SK-N-SH (cell line): ENCODE data around the gene CCS. TPM values are rescaled to one million over a fixed set of nuclear protein-coding genes. Genes with fewer than 3 reads are reported as not detected.

Source experiments
- CTCF ChIA-PET: fragments of 300-600, 350-600 bp; formaldehyde crosslinking; extraction: SDS; loops from one replicate; lab custom pipeline; 2021; lab: Yijun Ruan, JAX
- POLR2A ChIA-PET: fragments of 350-600 bp; sonication (Branson Sonifier 250); formaldehyde crosslinking; extraction: SDS; loops from one replicate; lab custom pipeline; 2020; ENCODE audit warnings: antibody characterized with exemption, inconsistent platforms; lab: Yijun Ruan, JAX
- DNase-seq: peaks from one replicate; pipeline ENCODE4 v3.0.0; 2012
- H2AFZ ChIP-seq: fragments of 200-600 bp; sonication (generic); 2 replicates; pipeline ENCODE4 v1.8.1; 2016; ENCODE audit warnings: antibody characterized with exemption, mild to moderate bottlenecking, low read depth
- H3F3A ChIP-seq: fragments of 200-600 bp; sonication (generic); replicated peaks from 2 replicates; pipeline ENCODE3; 2016; ENCODE audit warnings: antibody characterized with exemption, mild to moderate bottlenecking; ENCODE audit not compliant: insufficient read depth
- H3K27ac ChIP-seq, 2 experiments: fragments of 200-500 bp in 1 of 2; fragments of 200-600 bp in 1 of 2; sonication (Bioruptor generic) in 1 of 2; sonication (generic), shearing (Covaris generic) in 1 of 2; 2 replicates each; pipeline versions ENCODE4 v1.5.1 to v1.6.1; 2014 to 2016; ENCODE audit warnings: low read depth in 2 of 2, inconsistent platforms in 1 of 2, low read length in 1 of 2, mild to moderate bottlenecking in 1 of 2, mixed read lengths in 1 of 2
- H3K27me3 ChIP-seq: fragments of 200-600 bp; sonication (generic), shearing (Covaris generic); 2 replicates; pipeline ENCODE4 v1.6.1; 2016; ENCODE audit warnings: mixed run types; ENCODE audit not compliant: insufficient read depth
- H3K36me3 ChIP-seq, 2 experiments: fragments of 200-500 bp in 1 of 2; fragments of 200-600 bp in 1 of 2; sonication (Bioruptor generic) in 1 of 2; sonication (generic) in 1 of 2; replicated peaks in 1 of 2; 2 replicates each; pipeline versions ENCODE3 to v1.5.1; 2014 to 2016; ENCODE audit warnings: low read length in 1 of 2, mild to moderate bottlenecking in 1 of 2; ENCODE audit not compliant: insufficient read depth in 2 of 2, control insufficient read depth in 1 of 2
- H3K4me1 ChIP-seq, 2 experiments: fragments of 200-500 bp in 1 of 2; fragments of 200-600 bp in 1 of 2; sonication (Bioruptor generic) in 1 of 2; sonication (generic), shearing (Covaris generic) in 1 of 2; 2 replicates each; pipeline versions ENCODE4 v1.5.1 to v1.6.1; 2014 to 2016; ENCODE audit warnings: low read depth in 1 of 2, low read length in 1 of 2, mixed run types in 1 of 2; ENCODE audit not compliant: insufficient read depth in 2 of 2, control insufficient read depth in 1 of 2
- H3K4me2 ChIP-seq: fragments of 200-600 bp; sonication (generic), shearing (Covaris generic); 2 replicates; pipeline ENCODE4 v1.6.1; 2017; ENCODE audit warnings: mixed run types
- H3K4me3 ChIP-seq, 2 experiments: fragments of 200-500 bp in 1 of 2; fragments of 200-600 bp in 1 of 2; sonication (Bioruptor generic) in 1 of 2; sonication (generic), shearing (Covaris generic) in 1 of 2; 2 replicates each; pipeline versions ENCODE4 v1.5.1 to v1.8.1; 2014 to 2016; ENCODE audit warnings: low read depth in 2 of 2, inconsistent platforms in 1 of 2, low read length in 1 of 2, mild to moderate bottlenecking in 1 of 2, mixed read lengths in 1 of 2, moderate library complexity in 1 of 2
- H3K79me2 ChIP-seq: fragments of 200-600 bp; sonication (generic); 2 replicates; pipeline ENCODE4 v1.8.1; 2017; ENCODE audit warnings: mild to moderate bottlenecking; ENCODE audit not compliant: insufficient read depth
- H3K9ac ChIP-seq: fragments of 200-600 bp; sonication (generic); 2 replicates; pipeline ENCODE4 v1.6.1; 2017; ENCODE audit warnings: mixed run types
- H3K9me2 ChIP-seq: fragments of 200-600 bp; sonication (generic); 2 replicates; pipeline ENCODE4 v1.6.1; 2017; ENCODE audit warnings: mixed run types
- H3K9me3 ChIP-seq: fragments of 200-600 bp; sonication (generic); 2 replicates; pipeline ENCODE4 v1.6.1; 2017; ENCODE audit warnings: mixed run types, mild to moderate bottlenecking, moderate library complexity
- H4K20me1 ChIP-seq: fragments of 200-600 bp; sonication (generic); 2 replicates; pipeline ENCODE4 v1.6.1; 2017; ENCODE audit warnings: mild to moderate bottlenecking, mixed run types; ENCODE audit not compliant: insufficient read depth
- CHD2 ChIP-seq: fragments of 150-350 bp; IDR thresholded peaks from 2 replicates; pipeline ENCODE4 v1.6.1; 2018; ENCODE audit warnings: low read length; ENCODE audit not compliant: partially characterized antibody
- EP300 ChIP-seq, 2 experiments: IDR thresholded peaks; 2 replicates each; pipeline versions ENCODE4 v1.4.0 to v1.6.1; 2012; ENCODE audit warnings: borderline replicate concordance in 1 of 2, low read depth in 1 of 2, low read length in 1 of 2
- EZH2phosphoT487 ChIP-seq: fragments of 200-600 bp; sonication (generic); IDR thresholded peaks from 2 replicates; pipeline ENCODE4 v1.6.1; 2017; ENCODE audit warnings: low read depth, mixed run types, mild to moderate bottlenecking, antibody characterized with exemption, moderate library complexity, borderline replicate concordance
- FOSL2 ChIP-seq: IDR thresholded peaks from 2 replicates; pipeline ENCODE4 v1.4.0; 2012; ENCODE audit warnings: low read depth, mild to moderate bottlenecking, moderate library complexity, borderline replicate concordance
- FOXJ3 ChIP-seq: sonication (generic); formaldehyde crosslinking; IDR thresholded peaks from 2 replicates; pipeline ENCODE4 v1.5.1; 2020; ENCODE audit warnings: mild to moderate bottlenecking, missing genetic modification reagents
- MEF2A ChIP-seq: IDR thresholded peaks from 2 replicates; pipeline ENCODE4 v1.4.0; 2012; ENCODE audit warnings: low read depth, borderline replicate concordance
- NRF1 ChIP-seq: IDR thresholded peaks from 2 replicates; pipeline ENCODE4 v1.6.1; 2012; ENCODE audit warnings: low read depth, mild to moderate bottlenecking, low read length
- RAD21 ChIP-seq: IDR thresholded peaks from 2 replicates; pipeline ENCODE4 v1.6.1; 2012; ENCODE audit warnings: mild to moderate bottlenecking, low read length
- RCOR1 ChIP-seq: fragments of 150-350 bp; IDR thresholded peaks from 2 replicates; pipeline ENCODE4 v1.6.1; 2017; ENCODE audit warnings: antibody characterized with exemption, low read length
- WGBS: methylation state at CpG from one replicate; pipeline ENCODE4 v1.1.6; 2017; ENCODE audit warnings: low lambda C conversion rate; 5-methylcytosine and 5-hydroxymethylcytosine counted together
- polyA plus RNA-seq, 3 experiments: library from polyadenylated mRNA; depleted of rRNA; stranded (reverse); fragments of >200 nt; gene quantifications; 2 replicates each; pipeline ENCODE4 v1.2.3, GENCODE V29; 2012
- TF ChIP-seq, protein P1 (sequence below): IDR thresholded peaks from 2 replicates; pipeline ENCODE4; 2012
- TF ChIP-seq, protein P2 (sequence below): IDR thresholded peaks from 2 replicates; pipeline ENCODE4 v1.4.0; 2012; ENCODE audit warnings: low read depth, borderline replicate concordance
- TF ChIP-seq, protein P3 (sequence below): IDR thresholded peaks from 2 replicates; pipeline ENCODE4 v1.6.1; 2012; ENCODE audit warnings: mild to moderate bottlenecking, low read depth, low read length, moderate library complexity
- TF ChIP-seq, protein P4 (sequence below): fragments of 150-350 bp; IDR thresholded peaks from 2 replicates; pipeline ENCODE4 v1.6.1; 2017; ENCODE audit warnings: antibody characterized with exemption, low read length, low read depth, borderline replicate concordance
- TF ChIP-seq, protein P5 (sequence below): fragments of 150-350 bp; IDR thresholded peaks from 2 replicates; pipeline ENCODE4 v1.6.1; 2016; ENCODE audit warnings: mild to moderate bottlenecking, low read depth, low read length

The CCS gene
- polyA plus RNA-seq, 1 of the 3 experiments (the other 2 are of a cell fraction) = 56.1 TPM

DNA sequence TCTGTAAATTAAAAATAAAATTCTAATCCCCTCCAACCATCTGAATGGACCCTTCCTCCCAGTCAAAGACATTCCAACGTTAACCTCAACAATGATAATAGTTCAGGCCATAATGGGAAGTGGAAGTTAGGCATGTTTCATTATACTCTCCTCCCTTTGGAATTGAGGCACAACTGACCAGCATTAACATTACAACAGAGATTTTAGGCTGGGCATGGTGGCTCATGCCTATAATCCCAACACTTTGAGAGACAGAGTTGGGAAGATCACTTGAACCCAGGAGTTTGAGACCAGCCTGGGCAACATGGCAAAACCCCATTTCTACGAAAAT, 22.2 kb upstream of the CCS start:
- H3K4me3 ChIP-seq = no peak overlapping the region
- 43% methylated on average over 2 of the region's 2 CpGs for WGBS

More for the DNA sequence above, 22.2 kb upstream of the CCS start:
- Histone ChIP-seq H3K27ac (no peak overlapping the region), H3K9ac (no peak overlapping the region), H4K20me1 (no peaks in the 10 kb centered on the region), H3K4me2 (no peak overlapping the region), H3K4me1 (peaks cover 0 to 7% of the 10 kb centered on the region in 2 experiments; a peak in 1 of 4 replicates), H3K36me3 (no peaks in the 10 kb centered on the region), H3F3A (no peaks in the 10 kb centered on the region), H3K9me2 (no peaks in the 10 kb centered on the region), H3K9me3 (no peaks in the 10 kb centered on the region), H3K27me3 (no peaks in the 10 kb centered on the region; the same call in 1 of the 2 replicates), H2AFZ (no peak overlapping the region), H3K79me2 (no peaks in the 10 kb centered on the region)
- CTCF ChIA-PET = interaction anchor here (5.1 kb wide), 1 partner anchor 107 kb away, joined by 30 read pairs; the partner anchor contains the start of gene RBM4B
- TF ChIP-seq, protein P1, sequence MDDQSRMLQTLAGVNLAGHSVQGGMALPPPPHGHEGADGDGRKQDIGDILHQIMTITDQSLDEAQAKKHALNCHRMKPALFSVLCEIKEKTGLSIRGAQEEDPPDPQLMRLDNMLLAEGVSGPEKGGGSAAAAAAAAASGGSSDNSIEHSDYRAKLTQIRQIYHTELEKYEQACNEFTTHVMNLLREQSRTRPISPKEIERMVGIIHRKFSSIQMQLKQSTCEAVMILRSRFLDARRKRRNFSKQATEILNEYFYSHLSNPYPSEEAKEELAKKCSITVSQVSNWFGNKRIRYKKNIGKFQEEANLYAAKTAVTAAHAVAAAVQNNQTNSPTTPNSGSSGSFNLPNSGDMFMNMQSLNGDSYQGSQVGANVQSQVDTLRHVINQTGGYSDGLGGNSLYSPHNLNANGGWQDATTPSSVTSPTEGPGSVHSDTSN = no peak
- TF ChIP-seq MEF2A = no peak
- TF ChIP-seq RCOR1 = no peak
- TF ChIP-seq CHD2 = no peak
- TF ChIP-seq, protein P2, sequence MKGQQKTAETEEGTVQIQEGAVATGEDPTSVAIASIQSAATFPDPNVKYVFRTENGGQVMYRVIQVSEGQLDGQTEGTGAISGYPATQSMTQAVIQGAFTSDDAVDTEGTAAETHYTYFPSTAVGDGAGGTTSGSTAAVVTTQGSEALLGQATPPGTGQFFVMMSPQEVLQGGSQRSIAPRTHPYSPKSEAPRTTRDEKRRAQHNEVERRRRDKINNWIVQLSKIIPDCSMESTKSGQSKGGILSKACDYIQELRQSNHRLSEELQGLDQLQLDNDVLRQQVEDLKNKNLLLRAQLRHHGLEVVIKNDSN = no peak
- TF ChIP-seq FOSL2 = no peak
- TF ChIP-seq RAD21 = no peak
- TF ChIP-seq, protein P3, sequence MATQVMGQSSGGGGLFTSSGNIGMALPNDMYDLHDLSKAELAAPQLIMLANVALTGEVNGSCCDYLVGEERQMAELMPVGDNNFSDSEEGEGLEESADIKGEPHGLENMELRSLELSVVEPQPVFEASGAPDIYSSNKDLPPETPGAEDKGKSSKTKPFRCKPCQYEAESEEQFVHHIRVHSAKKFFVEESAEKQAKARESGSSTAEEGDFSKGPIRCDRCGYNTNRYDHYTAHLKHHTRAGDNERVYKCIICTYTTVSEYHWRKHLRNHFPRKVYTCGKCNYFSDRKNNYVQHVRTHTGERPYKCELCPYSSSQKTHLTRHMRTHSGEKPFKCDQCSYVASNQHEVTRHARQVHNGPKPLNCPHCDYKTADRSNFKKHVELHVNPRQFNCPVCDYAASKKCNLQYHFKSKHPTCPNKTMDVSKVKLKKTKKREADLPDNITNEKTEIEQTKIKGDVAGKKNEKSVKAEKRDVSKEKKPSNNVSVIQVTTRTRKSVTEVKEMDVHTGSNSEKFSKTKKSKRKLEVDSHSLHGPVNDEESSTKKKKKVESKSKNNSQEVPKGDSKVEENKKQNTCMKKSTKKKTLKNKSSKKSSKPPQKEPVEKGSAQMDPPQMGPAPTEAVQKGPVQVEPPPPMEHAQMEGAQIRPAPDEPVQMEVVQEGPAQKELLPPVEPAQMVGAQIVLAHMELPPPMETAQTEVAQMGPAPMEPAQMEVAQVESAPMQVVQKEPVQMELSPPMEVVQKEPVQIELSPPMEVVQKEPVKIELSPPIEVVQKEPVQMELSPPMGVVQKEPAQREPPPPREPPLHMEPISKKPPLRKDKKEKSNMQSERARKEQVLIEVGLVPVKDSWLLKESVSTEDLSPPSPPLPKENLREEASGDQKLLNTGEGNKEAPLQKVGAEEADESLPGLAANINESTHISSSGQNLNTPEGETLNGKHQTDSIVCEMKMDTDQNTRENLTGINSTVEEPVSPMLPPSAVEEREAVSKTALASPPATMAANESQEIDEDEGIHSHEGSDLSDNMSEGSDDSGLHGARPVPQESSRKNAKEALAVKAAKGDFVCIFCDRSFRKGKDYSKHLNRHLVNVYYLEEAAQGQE = no peak
- no peak for TF ChIP-seq EP300 (IDR thresholded peaks at IDR 0.05; ENCODE audit: borderline replicate concordance in 1 of 2, low read depth in 1 of 2, low read length in 1 of 2)
- no peak for TF ChIP-seq EZH2phosphoT487
- no peak for TF ChIP-seq NRF1
- TF ChIP-seq, protein P4, sequence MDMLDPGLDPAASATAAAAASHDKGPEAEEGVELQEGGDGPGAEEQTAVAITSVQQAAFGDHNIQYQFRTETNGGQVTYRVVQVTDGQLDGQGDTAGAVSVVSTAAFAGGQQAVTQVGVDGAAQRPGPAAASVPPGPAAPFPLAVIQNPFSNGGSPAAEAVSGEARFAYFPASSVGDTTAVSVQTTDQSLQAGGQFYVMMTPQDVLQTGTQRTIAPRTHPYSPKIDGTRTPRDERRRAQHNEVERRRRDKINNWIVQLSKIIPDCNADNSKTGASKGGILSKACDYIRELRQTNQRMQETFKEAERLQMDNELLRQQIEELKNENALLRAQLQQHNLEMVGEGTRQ = no peak
- TF ChIP-seq FOXJ3 (CRISPR knock-in tag) = no peak
- TF ChIP-seq, protein P5, sequence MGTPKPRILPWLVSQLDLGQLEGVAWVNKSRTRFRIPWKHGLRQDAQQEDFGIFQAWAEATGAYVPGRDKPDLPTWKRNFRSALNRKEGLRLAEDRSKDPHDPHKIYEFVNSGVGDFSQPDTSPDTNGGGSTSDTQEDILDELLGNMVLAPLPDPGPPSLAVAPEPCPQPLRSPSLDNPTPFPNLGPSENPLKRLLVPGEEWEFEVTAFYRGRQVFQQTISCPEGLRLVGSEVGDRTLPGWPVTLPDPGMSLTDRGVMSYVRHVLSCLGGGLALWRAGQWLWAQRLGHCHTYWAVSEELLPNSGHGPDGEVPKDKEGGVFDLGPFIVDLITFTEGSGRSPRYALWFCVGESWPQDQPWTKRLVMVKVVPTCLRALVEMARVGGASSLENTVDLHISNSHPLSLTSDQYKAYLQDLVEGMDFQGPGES = no peak
- no peak for DNase-seq
- POLR2A ChIA-PET = no interaction called here
